ENCODE data around the gene FBLN5.

Gene FBLN5

GRCh38 chr14:91835197-91835919 lies 112.1 kb downstream of the FBLN5 start:
- peaks cover 2% of the 10 kb centered on the region for H3K79me1 ChIP-seq (ENCODE audit: low read length)
- no peak overlapping the region for H3K23ac ChIP-seq (ENCODE audit: low read length)
- peaks cover 6% of the 10 kb centered on the region for H3K4me1 ChIP-seq (ENCODE audit: control insufficient read depth, low read depth, low read length)
- peak overlapping the region; percentile 28 for H3K18ac ChIP-seq (ENCODE audit: low read length)
- peak; percentile 46 for DNase-seq
- no peak overlapping the region for H2BK5ac ChIP-seq (ENCODE audit: low read length)
- H4K5ac ChIP-seq (ENCODE audit: low read length): no peak overlapping the region
- no CpG with 5 or more reads among the region's 19 CpGs for WGBS (ENCODE audit: extremely low coverage, insufficient coverage, low lambda C conversion rate)
- no peak overlapping the region for H2BK120ac ChIP-seq (ENCODE audit: low read depth, low read length)
- no peak overlapping the region for H2AK5ac ChIP-seq (ENCODE audit: low read length)
- peak overlapping the region; percentile 80 for H3K4me3 ChIP-seq (ENCODE audit: low read length)
- H3K27ac ChIP-seq (ENCODE audit: low read depth, low read length): no peak overlapping the region
- H3K4ac ChIP-seq (ENCODE audit: low read depth, low read length): no peak overlapping the region
- H3K4me2 ChIP-seq (ENCODE audit: low read length): peak overlapping the region; percentile 46
- peak overlapping the region; percentile 76 for H3K9ac ChIP-seq (ENCODE audit: low read length)
- H3K36me3 ChIP-seq (ENCODE audit: control insufficient read depth, insufficient read depth, low read length): no peaks in the 10 kb centered on the region
- no peaks in the 10 kb centered on the region for H3K27me3 ChIP-seq (ENCODE audit: insufficient read depth, low read length, poor library complexity)
- no peak overlapping the region for H4K8ac ChIP-seq (ENCODE audit: low read depth, low read length)
- H3K79me2 ChIP-seq (ENCODE audit: control insufficient read depth, insufficient read depth, low read length): peaks cover under 1% of the 10 kb centered on the region
- H2BK15ac ChIP-seq (replicated peaks; ENCODE audit: low read depth): no peak overlapping the region
- H3K56ac ChIP-seq (ENCODE audit: low read length): peak overlapping the region; percentile 89

- Histone ChIP-seq H3K79me2 (ENCODE audit: control insufficient read depth, insufficient read depth, low read length) (peaks cover 2% of the 10 kb centered on the region), H3K56ac (ENCODE audit: low read length) (no peak overlapping the region), H3K23ac (ENCODE audit: low read length) (no peak overlapping the region), H3K4me1 (ENCODE audit: control insufficient read depth, low read depth, low read length) (peaks cover 6% of the 10 kb centered on the region), H3K4me3 (ENCODE audit: low read length) (no peak overlapping the region), H2AK5ac (ENCODE audit: low read length) (no peak overlapping the region), H4K8ac (ENCODE audit: low read depth, low read length) (no peak overlapping the region), H2BK5ac (ENCODE audit: low read length) (no peak overlapping the region), H3K79me1 (ENCODE audit: low read length) (peaks cover 2% of the 10 kb centered on the region), H3K4me2 (ENCODE audit: low read length) (no peak overlapping the region), H3K36me3 (ENCODE audit: control insufficient read depth, insufficient read depth, low read length) (no peaks in the 10 kb centered on the region), H3K9ac (ENCODE audit: low read length) (no peak overlapping the region), H4K5ac (ENCODE audit: low read length) (no peak overlapping the region), H3K18ac (ENCODE audit: low read length) (no peak overlapping the region), H2BK120ac (ENCODE audit: low read depth, low read length) (no peak overlapping the region), H2BK15ac (replicated peaks; ENCODE audit: low read depth) (no peak overlapping the region), H3K4ac (ENCODE audit: low read depth, low read length) (no peak overlapping the region), H3K27ac (ENCODE audit: low read depth, low read length) (no peak overlapping the region), H3K27me3 (ENCODE audit: insufficient read depth, low read length, poor library complexity) (no peaks in the 10 kb centered on the region)
- no CpG with 5 or more reads among the region's 2 CpGs for WGBS (ENCODE audit: extremely low coverage, insufficient coverage, low lambda C conversion rate)
- DNase-seq: peak; percentile 69
Measured at GRCh38 chr14:91834571-91834970, 112.9 kb downstream of the FBLN5 start.

GRCh38 chr14:91831337-91831736 lies 116.2 kb downstream of the FBLN5 start:
- Histone ChIP-seq H3K4me1 (ENCODE audit: control insufficient read depth, low read depth, low read length) (peaks cover 2% of the 10 kb centered on the region), H2BK5ac (ENCODE audit: low read length) (no peak overlapping the region), H2BK120ac (ENCODE audit: low read depth, low read length) (no peak overlapping the region), H3K36me3 (ENCODE audit: control insufficient read depth, insufficient read depth, low read length) (no peaks in the 10 kb centered on the region), H3K79me2 (ENCODE audit: control insufficient read depth, insufficient read depth, low read length) (peaks cover 2% of the 10 kb centered on the region), H4K5ac (ENCODE audit: low read length) (no peak overlapping the region), H2BK15ac (replicated peaks; ENCODE audit: low read depth) (no peak overlapping the region), H3K27ac (ENCODE audit: low read depth, low read length) (no peak overlapping the region), H4K8ac (ENCODE audit: low read depth, low read length) (no peak overlapping the region), H3K9ac (ENCODE audit: low read length) (no peak overlapping the region), H3K79me1 (ENCODE audit: low read length) (peaks cover 2% of the 10 kb centered on the region), H2AK5ac (ENCODE audit: low read length) (no peak overlapping the region), H3K4ac (ENCODE audit: low read depth, low read length) (no peak overlapping the region), H3K56ac (ENCODE audit: low read length) (no peak overlapping the region), H3K4me2 (ENCODE audit: low read length) (no peak overlapping the region), H3K27me3 (ENCODE audit: insufficient read depth, low read length, poor library complexity) (no peaks in the 10 kb centered on the region), H3K4me3 (ENCODE audit: low read length) (no peak overlapping the region), H3K23ac (ENCODE audit: low read length) (no peak overlapping the region), H3K18ac (ENCODE audit: low read length) (no peak overlapping the region)
- no CpG with 5 or more reads among the region's 1 CpG for WGBS (ENCODE audit: extremely low coverage, insufficient coverage, low lambda C conversion rate)
- no peak for DNase-seq

- no peaks in the 10 kb centered on the region for H3K36me3 ChIP-seq (ENCODE audit: control insufficient read depth, insufficient read depth, low read length)
- no peak overlapping the region for H3K27ac ChIP-seq (ENCODE audit: low read depth, low read length)
- H3K79me2 ChIP-seq (ENCODE audit: control insufficient read depth, insufficient read depth, low read length): peaks cover 2% of the 10 kb centered on the region
- H3K27me3 ChIP-seq (ENCODE audit: insufficient read depth, low read length, poor library complexity): no peaks in the 10 kb centered on the region
- no peak overlapping the region for H3K4ac ChIP-seq (ENCODE audit: low read depth, low read length)
- DNase-seq: peak; percentile 54
- no peak overlapping the region for H2BK120ac ChIP-seq (ENCODE audit: low read depth, low read length)
- no peak overlapping the region for H2AK5ac ChIP-seq (ENCODE audit: low read length)
- no CpG with 5 or more reads among the region's 3 CpGs for WGBS (ENCODE audit: extremely low coverage, insufficient coverage, low lambda C conversion rate)
- H2BK15ac ChIP-seq (replicated peaks; ENCODE audit: low read depth): no peak overlapping the region
- H4K5ac ChIP-seq (ENCODE audit: low read length): no peak overlapping the region
- no peak overlapping the region for H3K23ac ChIP-seq (ENCODE audit: low read length)
- no peak overlapping the region for H4K8ac ChIP-seq (ENCODE audit: low read depth, low read length)
- no peak overlapping the region for H2BK5ac ChIP-seq (ENCODE audit: low read length)
- H3K4me3 ChIP-seq (ENCODE audit: low read length): no peak overlapping the region
- peaks cover 2% of the 10 kb centered on the region for H3K4me1 ChIP-seq (ENCODE audit: control insufficient read depth, low read depth, low read length)
- no peak overlapping the region for H3K4me2 ChIP-seq (ENCODE audit: low read length)
- no peak overlapping the region for H3K18ac ChIP-seq (ENCODE audit: low read length)
- no peak overlapping the region for H3K56ac ChIP-seq (ENCODE audit: low read length)
- H3K9ac ChIP-seq (ENCODE audit: low read length): no peak overlapping the region
- peaks cover 2% of the 10 kb centered on the region for H3K79me1 ChIP-seq (ENCODE audit: low read length)
Measured at GRCh38 chr14:91830777-91831176, 116.7 kb downstream of the FBLN5 start.

GRCh38 chr14:91829511-91829910 lies 118.0 kb downstream of the FBLN5 start:
- no peak overlapping the region for H3K4me3 ChIP-seq (ENCODE audit: low read length)
- H3K27me3 ChIP-seq (ENCODE audit: insufficient read depth, low read length, poor library complexity): no peaks in the 10 kb centered on the region
- H2AK5ac ChIP-seq (ENCODE audit: low read length): no peak overlapping the region
- H3K4ac ChIP-seq (ENCODE audit: low read depth, low read length): no peak overlapping the region
- no peak overlapping the region for H2BK15ac ChIP-seq (replicated peaks; ENCODE audit: low read depth)
- H3K36me3 ChIP-seq (ENCODE audit: control insufficient read depth, insufficient read depth, low read length): no peaks in the 10 kb centered on the region
- no CpG with 5 or more reads among the region's 2 CpGs for WGBS (ENCODE audit: extremely low coverage, insufficient coverage, low lambda C conversion rate)
- no peak overlapping the region for H3K9ac ChIP-seq (ENCODE audit: low read length)
- H3K56ac ChIP-seq (ENCODE audit: low read length): no peak overlapping the region
- peaks cover 2% of the 10 kb centered on the region for H3K79me1 ChIP-seq (ENCODE audit: low read length)
- no peak overlapping the region for H3K27ac ChIP-seq (ENCODE audit: low read depth, low read length)
- no peak overlapping the region for H3K4me2 ChIP-seq (ENCODE audit: low read length)
- H3K79me2 ChIP-seq (ENCODE audit: control insufficient read depth, insufficient read depth, low read length): peaks cover 2% of the 10 kb centered on the region
- no peak overlapping the region for H3K18ac ChIP-seq (ENCODE audit: low read length)
- H3K4me1 ChIP-seq (ENCODE audit: control insufficient read depth, low read depth, low read length): peaks cover 2% of the 10 kb centered on the region
- no peak overlapping the region for H2BK120ac ChIP-seq (ENCODE audit: low read depth, low read length)
- no peak for DNase-seq
- no peak overlapping the region for H2BK5ac ChIP-seq (ENCODE audit: low read length)
- H4K5ac ChIP-seq (ENCODE audit: low read length): no peak overlapping the region
- H4K8ac ChIP-seq (ENCODE audit: low read depth, low read length): no peak overlapping the region
- H3K23ac ChIP-seq (ENCODE audit: low read length): no peak overlapping the region

- 100% methylated on average over 1 of the region's 1 CpG for WGBS (ENCODE audit: extremely low coverage, insufficient coverage, low lambda C conversion rate)
Measured at GRCh38 chr14:91827746-91828145, 119.7 kb downstream of the FBLN5 start.

More at GRCh38 chr14:91827746-91828145, 119.7 kb downstream of the FBLN5 start:
- Histone ChIP-seq H2BK120ac (ENCODE audit: low read depth, low read length) (no peak overlapping the region), H3K18ac (ENCODE audit: low read length) (no peak overlapping the region), H3K4me3 (ENCODE audit: low read length) (no peak overlapping the region), H4K8ac (ENCODE audit: low read depth, low read length) (no peak overlapping the region), H3K79me1 (ENCODE audit: low read length) (peaks cover 4% of the 10 kb centered on the region), H3K36me3 (ENCODE audit: control insufficient read depth, insufficient read depth, low read length) (no peaks in the 10 kb centered on the region), H4K5ac (ENCODE audit: low read length) (no peak overlapping the region), H2BK15ac (replicated peaks; ENCODE audit: low read depth) (no peak overlapping the region), H3K9ac (ENCODE audit: low read length) (no peak overlapping the region), H3K4ac (ENCODE audit: low read depth, low read length) (no peak overlapping the region), H3K27ac (ENCODE audit: low read depth, low read length) (no peak overlapping the region), H2BK5ac (ENCODE audit: low read length) (no peak overlapping the region), H3K4me2 (ENCODE audit: low read length) (no peak overlapping the region), H3K79me2 (ENCODE audit: control insufficient read depth, insufficient read depth, low read length) (peaks cover 3% of the 10 kb centered on the region), H3K23ac (ENCODE audit: low read length) (no peak overlapping the region), H3K27me3 (ENCODE audit: insufficient read depth, low read length, poor library complexity) (no peaks in the 10 kb centered on the region), H3K56ac (ENCODE audit: low read length) (no peak overlapping the region), H2AK5ac (ENCODE audit: low read length) (no peak overlapping the region), H3K4me1 (ENCODE audit: control insufficient read depth, low read depth, low read length) (peaks cover 2% of the 10 kb centered on the region)
- no peak for DNase-seq
